Liver (tissue), 3 donors: ENCODE measurements around the gene TPD52L1.
A peak's percentile ranks its signal among the peaks of the same experiment; 100 is the strongest.

Experiments
- CTCF ChIP-seq: fragments of 150-350 bp; IDR thresholded peaks from 2 replicates; pipeline ENCODE4 v1.5.1; 2017; ENCODE audit warnings: improper control_type of control experiment, low read depth, low read length; ENCODE audit not compliant: missing input control
- EGR1 ChIP-seq, 2 donors: IDR thresholded peaks; 2 replicates each; pipeline ENCODE4 v1.6.1; 2016 to 2018; ENCODE audit warnings: antibody characterized with exemption in 2 of 2, low read depth in 2 of 2
- FOXA1 ChIP-seq: IDR thresholded peaks from 2 replicates; pipeline ENCODE4 v1.6.1; 2016; ENCODE audit warnings: antibody characterized with exemption
- MAX ChIP-seq: IDR thresholded peaks from 2 replicates; pipeline ENCODE4 v1.6.1; 2016; ENCODE audit warnings: antibody characterized with exemption
- RAD21 ChIP-seq, 2 donors: IDR thresholded peaks; 2 replicates each; pipeline ENCODE4 v1.6.1; 2016; ENCODE audit warnings: antibody characterized with exemption in 2 of 2, mild to moderate bottlenecking in 2 of 2
- SP1 ChIP-seq: IDR thresholded peaks from 2 replicates; pipeline ENCODE4 v1.6.1; 2018; ENCODE audit warnings: antibody characterized with exemption, mild to moderate bottlenecking
- TAF1 ChIP-seq: conservative IDR thresholded peaks from 2 replicates; pipeline ENCODE4 v1.6.1; 2016; ENCODE audit warnings: antibody characterized with exemption, mild to moderate bottlenecking
- TF ChIP-seq, protein P1 (sequence below): IDR thresholded peaks from 2 replicates; pipeline ENCODE4 v1.6.1; 2016; ENCODE audit warnings: antibody characterized with exemption, mild to moderate bottlenecking
- TF ChIP-seq, protein P2 (sequence below): IDR thresholded peaks from 2 replicates; pipeline ENCODE4 v1.6.1; 2016; ENCODE audit warnings: antibody characterized with exemption
- donor health status: healthy.
- donor health status: healthy.

GRCh38 chr6:125294925-125295324 is 141.4 kb downstream of the TPD52L1 start:
- TF ChIP-seq SP1, result no peak
- peak; percentile 59 for TF ChIP-seq FOXA1
- TF ChIP-seq TAF1, result no peak
- TF ChIP-seq CTCF, result no peak
- TF ChIP-seq, protein P1, sequence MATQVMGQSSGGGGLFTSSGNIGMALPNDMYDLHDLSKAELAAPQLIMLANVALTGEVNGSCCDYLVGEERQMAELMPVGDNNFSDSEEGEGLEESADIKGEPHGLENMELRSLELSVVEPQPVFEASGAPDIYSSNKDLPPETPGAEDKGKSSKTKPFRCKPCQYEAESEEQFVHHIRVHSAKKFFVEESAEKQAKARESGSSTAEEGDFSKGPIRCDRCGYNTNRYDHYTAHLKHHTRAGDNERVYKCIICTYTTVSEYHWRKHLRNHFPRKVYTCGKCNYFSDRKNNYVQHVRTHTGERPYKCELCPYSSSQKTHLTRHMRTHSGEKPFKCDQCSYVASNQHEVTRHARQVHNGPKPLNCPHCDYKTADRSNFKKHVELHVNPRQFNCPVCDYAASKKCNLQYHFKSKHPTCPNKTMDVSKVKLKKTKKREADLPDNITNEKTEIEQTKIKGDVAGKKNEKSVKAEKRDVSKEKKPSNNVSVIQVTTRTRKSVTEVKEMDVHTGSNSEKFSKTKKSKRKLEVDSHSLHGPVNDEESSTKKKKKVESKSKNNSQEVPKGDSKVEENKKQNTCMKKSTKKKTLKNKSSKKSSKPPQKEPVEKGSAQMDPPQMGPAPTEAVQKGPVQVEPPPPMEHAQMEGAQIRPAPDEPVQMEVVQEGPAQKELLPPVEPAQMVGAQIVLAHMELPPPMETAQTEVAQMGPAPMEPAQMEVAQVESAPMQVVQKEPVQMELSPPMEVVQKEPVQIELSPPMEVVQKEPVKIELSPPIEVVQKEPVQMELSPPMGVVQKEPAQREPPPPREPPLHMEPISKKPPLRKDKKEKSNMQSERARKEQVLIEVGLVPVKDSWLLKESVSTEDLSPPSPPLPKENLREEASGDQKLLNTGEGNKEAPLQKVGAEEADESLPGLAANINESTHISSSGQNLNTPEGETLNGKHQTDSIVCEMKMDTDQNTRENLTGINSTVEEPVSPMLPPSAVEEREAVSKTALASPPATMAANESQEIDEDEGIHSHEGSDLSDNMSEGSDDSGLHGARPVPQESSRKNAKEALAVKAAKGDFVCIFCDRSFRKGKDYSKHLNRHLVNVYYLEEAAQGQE, result no peak
- TF ChIP-seq, protein P2, sequence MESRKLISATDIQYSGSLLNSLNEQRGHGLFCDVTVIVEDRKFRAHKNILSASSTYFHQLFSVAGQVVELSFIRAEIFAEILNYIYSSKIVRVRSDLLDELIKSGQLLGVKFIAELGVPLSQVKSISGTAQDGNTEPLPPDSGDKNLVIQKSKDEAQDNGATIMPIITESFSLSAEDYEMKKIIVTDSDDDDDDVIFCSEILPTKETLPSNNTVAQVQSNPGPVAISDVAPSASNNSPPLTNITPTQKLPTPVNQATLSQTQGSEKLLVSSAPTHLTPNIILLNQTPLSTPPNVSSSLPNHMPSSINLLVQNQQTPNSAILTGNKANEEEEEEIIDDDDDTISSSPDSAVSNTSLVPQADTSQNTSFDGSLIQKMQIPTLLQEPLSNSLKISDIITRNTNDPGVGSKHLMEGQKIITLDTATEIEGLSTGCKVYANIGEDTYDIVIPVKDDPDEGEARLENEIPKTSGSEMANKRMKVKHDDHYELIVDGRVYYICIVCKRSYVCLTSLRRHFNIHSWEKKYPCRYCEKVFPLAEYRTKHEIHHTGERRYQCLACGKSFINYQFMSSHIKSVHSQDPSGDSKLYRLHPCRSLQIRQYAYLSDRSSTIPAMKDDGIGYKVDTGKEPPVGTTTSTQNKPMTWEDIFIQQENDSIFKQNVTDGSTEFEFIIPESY, result peak; percentile 16
- TF ChIP-seq MAX, result peak; percentile 61
- peak; percentile 10 to 27 for TF ChIP-seq RAD21 (IDR thresholded peaks at IDR 0.05)
- peak in 1 of 2 donors; percentile 35 for TF ChIP-seq EGR1 (IDR thresholded peaks at IDR 0.05; ENCODE audit: low read depth in 2 of 2)
